GM18498 (cell line): ENCODE data around the gene PRDM16.

Experiments used
- ATAC-seq: cut with Tn5 transposase; IDR thresholded peaks from one replicate; pipeline ENCODE4 v1.9.1; 2021; ENCODE audit warnings: mild to moderate bottlenecking, moderate library complexity; ENCODE audit not compliant: unreplicated experiment

The PRDM16 gene

DNA sequence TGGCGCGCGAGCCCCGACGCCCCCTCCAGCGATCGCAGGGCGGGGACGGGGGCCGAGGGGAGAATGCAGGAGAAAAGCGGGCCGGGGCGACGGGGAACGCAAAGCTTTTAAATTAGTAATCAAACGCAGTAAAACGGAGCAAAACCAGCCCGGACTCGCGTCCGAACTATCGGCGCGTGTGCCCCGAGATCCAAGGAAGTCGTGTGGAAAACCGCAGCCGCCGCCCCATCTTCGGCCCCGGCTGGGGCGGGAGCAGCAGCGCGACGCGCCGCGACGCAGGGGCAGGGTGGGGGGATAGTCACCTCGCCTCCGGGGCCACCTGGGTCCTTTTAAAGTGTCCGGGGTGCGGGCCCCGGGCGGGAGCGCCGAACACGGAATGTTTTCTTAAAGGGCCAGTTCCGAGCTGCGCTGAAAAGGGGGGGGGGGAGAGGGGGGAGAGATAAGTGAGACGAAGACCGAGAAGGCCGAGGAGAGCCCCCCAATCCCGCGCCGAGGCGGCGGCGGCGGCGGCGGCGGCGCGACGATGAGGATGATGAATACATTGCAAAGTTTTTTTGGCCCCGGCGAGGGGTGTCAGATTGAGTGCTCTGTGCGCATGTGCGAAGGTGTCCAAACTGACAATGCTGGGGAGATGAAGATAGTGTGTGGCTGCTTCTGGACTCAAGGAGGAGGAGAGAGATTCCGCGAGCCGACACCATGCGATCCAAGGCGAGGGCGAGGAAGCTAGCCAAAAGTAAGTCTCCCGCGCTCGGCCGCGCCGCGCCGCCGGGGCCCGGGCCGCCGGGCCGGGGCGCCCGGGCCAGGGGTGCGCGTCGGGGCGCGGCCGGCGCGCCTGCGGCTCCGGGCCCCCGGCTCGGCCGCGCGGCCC is at the start of gene PRDM16:
Gene PRDM16 (plus strand): TSS at position 640 of the 868 bp plus-strand sequence. CDS start 57 bp downstream, at position 697.
- no peak for ATAC-seq

DNA sequence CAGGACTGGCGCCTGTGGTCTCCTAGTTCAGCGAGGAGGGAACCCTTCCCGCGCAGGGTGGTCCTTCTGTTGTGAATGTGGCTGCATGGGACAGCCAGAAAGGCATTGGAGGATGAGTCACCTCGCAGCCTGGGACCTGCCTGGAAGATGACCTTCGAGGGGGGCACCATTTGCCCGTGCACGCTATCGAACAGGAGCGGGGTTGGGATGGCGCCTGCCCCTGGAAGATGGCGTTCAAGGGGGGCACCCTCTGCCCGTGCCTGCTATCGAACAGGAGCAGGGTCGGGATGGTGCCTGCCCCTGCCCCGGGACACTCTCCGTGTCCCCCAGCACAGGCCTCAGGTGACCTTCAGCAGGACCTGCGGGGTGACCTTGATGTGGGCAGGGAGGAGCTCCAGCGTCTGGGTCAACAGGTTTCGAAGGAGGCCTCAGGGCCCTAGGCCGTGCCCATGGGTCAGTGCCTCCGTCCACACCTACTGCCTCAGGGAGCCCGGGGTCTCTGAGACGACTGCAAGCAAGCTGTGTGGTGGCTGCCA is 49.4 kb upstream of the PRDM16 start:
- no peak for ATAC-seq

DNA sequence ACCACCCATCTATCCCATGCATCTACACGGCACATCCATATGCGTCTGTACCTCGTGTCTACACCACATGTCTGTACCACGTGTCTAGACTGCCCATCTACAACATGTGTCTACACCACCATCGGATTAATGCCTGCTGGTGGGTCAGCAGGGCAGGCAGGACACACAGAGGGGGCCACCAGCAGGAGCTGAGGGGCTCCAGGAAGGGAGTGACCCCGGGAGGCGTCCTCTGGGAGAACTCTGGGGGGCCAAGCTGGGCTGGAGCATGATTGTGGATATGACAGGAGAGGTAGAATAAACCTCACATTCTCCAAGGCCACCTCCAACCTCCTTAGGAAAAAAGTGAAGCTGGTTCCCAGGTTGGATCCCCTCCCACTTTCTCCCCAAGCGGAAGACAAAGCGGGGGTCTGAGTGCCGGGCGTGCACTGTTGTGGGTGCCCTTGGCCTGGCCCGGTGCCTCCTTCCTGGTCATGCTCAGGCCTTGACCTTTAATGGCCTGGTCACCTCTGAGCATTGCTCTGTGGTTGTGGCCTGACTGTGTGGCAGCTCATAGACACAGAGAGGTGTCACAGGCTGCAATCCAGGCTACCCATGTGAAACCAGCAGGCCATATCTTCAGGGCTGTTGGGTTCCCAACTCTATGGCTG is 48.6 kb upstream of the PRDM16 start:
- no peak for ATAC-seq

DNA sequence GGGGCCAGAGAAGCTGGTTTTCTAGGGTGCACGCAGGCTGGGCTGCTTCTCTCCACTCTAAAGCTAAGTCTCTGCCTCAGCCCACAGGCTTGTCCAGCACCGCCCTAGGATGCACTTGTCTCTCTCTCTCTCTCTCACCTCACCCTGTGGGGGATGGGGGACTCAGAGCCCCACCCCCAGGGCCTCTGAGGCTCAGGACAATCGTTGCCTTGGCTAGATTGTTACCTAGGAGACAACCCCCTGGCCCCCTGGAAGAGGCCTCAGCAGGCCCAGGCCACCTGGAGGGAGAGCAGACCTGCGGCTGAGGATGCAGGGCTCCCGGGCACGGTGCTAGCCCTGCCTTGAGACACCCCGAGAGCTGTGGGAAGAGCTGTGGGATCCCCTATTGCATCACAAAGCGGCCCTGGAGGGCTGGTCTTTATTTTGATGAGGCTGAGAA is 47.8 kb upstream of the PRDM16 start, which contains the start of gene ACTRT2:
Gene ACTRT2 (plus strand): TSS at position 235 of the 439 bp plus-strand sequence. CDS start 220 bp downstream, outside the sequence.
- no peak for ATAC-seq

DNA sequence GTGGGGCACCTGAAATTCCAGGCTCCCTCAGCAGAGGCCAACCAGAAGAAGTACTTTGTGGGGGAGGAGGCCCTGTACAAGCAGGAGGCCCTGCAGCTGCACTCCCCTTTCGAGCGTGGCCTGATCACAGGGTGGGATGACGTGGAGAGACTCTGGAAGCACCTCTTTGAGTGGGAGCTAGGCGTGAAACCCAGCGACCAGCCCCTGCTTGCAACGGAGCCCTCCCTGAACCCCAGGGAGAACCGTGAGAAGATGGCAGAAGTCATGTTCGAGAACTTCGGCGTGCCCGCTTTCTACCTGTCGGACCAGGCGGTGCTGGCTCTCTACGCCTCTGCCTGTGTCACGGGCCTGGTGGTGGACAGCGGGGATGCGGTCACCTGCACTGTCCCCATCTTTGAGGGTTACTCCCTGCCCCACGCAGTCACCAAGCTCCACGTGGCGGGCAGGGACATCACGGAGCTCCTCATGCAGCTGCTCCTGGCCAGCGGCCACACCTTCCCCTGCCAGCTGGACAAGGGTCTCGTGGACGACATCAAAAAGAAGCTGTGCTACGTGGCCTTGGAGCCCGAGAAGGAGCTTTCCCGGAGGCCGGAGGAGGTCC is 47.1 kb upstream of the PRDM16 start:
- ATAC-seq, result no peak

DNA sequence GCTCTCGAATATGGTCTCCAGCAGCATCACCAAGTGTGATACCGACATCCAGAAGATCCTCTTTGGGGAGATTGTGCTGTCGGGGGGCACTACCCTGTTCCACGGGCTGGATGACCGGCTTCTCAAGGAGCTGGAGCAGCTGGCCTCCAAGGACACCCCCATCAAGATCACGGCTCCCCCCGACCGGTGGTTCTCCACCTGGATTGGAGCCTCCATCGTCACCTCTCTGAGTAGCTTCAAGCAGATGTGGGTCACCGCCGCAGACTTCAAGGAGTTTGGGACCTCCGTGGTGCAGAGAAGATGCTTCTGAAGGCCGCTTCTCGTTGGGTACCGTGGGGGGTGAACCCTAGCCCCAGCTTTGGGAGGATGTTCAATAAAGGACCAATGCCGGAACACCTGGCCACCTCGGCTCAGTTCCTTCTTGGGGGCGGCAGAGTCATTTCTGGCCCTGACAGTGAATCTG is 46.5 kb upstream of the PRDM16 start:
- ATAC-seq, result no peak

DNA sequence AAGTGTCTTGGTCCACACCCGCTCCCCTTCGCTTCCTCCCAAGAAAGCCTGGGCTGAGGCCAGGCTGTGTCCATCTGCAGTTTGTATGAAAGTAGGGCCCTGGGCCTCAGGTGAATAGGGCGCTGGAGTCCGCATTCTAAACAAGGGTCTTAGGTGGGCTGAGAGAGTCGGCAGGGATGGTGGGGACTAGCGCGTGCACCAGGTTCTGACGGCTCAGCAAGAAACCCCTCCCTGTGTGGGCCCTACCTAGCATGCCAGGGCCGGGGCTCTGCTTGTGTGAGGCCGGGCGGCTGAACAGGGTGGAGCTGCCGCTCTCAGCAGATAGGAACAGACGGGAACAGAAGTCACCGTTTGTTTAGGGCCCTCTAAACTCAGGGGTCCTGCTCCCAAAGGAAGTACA is 46.0 kb upstream of the PRDM16 start:
- ATAC-seq, result no peak

DNA sequence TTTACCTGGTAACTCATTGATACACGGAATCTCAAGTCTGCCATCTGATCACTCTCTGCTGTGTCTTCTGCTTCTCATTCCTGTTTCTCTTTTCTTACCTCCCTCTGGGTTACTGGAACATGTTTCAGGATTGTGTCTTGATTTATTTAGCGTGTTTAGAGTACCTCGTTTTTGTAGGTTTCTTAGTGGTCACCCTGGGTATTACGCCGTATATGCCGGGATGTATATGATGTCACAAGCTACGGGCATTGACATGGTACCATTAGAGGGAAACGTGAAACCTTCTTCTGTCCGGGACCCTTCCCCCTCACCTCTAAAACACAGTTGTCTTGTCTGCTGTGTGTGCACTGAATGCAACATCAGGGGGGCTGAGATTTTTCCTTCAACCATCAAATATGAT is 45.0 kb upstream of the PRDM16 start:
- no peak for ATAC-seq

DNA sequence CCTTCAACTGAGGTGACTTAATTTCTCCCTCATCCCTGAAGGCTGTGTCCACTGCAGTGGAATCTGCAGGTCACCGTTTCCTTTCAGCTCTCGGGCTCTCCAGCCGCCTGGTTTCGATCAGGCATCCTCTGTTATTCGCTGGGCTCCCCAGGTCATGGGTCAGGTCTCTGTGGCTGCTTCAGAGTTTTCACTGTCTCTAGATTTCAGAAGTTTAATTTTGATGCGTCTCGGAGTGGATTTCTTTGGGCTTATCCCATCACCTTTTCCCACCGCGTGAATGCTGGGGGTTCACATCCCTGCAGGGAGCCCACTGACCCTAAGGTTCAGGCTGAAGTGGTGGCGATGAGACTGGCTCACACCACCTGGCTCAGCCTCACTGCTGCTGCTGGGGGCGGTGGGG is 44.4 kb upstream of the PRDM16 start:
- no peak for ATAC-seq

DNA sequence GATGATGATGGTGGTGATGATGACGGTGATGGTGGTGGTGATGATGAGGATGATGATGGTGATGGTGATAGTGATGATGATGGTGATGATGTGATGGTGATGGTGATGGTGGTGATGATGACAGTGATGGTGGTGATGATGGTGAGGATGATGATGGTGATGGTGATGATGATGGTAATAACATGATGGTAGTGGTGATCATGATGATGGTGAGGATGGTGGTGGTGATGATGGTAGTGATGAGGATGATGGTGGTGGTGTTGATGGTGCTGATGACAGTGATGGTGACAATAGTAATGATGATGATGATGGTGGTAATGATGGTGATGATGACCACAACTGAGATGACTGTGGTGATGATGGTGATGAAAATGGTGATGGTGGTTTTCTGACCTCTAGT is 42.9 kb upstream of the PRDM16 start:
- ATAC-seq, result no peak

DNA sequence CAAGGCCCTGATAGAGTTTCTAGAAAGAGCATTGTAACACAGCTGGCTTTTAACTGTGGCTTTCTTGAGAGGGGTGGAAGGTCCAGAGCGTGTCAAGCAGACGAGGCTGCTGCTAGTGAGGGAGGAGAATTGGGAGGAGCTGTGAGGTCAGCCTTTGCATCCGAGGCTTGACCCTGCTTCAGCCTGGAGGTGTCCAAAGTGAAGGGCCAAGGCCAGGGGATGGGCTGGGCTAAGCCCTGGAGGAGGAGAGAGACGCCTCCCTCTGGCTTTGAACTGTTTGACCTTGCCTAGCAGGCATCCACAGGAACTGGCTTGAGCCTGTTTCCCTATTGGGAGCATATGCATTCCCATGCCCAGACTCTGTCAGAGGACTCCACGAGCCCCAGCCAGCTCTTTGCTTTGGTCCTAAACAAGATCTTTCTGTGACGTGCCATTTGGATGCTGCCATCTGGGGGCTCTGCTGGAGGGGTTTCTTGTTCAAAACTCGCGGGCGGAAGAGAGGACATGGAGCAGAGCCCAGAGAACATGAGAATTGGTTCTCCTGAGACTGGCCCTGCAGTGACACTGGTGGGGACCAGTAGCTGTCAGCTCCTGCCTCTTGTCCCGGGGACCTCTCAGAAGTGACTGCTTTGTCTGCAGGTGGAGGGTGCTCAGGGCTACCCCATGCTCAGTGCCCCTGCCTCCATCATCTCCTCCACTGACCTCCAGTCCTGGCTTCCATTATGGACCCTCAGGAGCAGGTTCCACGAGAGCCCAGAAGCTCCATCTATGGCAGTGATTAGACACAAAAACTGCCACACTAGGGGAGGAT is 42.2 kb upstream of the PRDM16 start:
- no peak for ATAC-seq

DNA sequence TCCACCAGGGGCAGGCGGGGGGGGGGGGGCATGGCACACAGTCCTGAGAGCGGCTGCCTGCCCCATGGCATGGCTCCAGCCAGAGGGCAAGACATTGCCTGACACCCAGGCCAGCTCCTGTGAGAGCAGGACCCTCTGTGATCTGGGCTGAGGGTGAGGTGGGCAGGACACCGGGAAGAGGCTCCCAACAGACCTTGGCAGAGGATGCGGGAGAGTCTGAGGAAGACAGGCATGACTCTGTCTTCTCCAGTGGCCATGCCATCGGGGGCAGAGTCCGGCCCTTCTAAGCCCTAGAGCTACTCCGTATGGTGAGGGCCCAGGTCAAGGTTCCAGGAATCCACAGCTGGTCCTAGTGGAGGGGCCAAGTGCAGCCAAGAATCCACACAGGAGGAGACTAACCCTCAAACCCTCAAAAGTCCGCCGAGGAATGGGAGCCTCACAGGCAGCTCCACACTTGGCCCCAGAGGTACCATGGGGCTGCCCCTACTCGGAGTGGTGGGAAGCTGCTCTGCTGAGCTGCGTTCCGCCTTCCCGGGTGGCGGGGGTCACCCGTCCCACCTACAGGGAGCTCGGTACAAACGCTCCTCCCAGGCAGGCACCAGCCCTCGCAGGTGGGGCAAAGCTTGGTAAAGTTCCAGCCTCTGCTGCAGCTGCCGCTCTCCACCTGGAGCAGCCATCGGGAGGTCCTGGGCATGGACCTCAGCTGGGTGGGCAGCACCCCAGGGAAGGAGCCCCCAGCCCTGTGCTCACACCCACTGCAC is 41.2 kb upstream of the PRDM16 start:
- no peak for ATAC-seq

DNA sequence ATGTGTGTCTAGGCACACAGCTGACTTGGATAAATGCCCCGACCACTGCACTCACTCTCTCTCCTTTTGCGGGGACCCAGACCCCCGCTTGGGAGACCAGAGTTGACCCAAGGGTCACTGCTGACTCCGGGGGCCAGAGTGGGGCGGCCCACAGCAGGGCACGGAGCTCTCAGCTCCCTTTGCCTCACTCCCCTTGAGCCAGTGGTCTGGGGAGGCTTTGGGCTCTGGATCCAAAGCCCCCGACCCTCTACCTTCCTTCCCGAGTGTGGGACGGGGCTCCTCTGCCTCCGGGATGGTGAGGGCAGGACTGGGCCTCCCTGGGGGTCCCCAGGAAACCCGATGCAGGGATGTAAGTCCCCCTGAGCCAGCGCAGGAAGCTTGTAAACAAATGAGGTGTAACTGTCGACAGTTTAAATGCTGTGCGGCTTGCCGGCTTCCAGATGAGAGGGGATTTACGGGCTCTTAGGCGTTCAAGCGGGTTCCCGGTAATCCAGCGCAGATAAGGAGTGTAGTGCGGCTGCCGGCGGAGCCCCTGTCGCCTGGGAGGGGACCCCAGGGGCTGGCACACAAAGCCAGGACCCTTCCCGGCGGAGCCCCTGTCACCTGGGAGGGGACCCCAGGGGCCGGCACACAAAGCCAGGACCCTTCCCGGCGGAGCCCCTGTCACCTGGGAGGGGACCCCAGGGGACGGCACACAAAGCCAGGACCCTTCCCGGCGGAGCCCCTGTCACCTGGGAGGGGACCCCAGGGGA is 40.3 kb upstream of the PRDM16 start:
- no peak for ATAC-seq

DNA sequence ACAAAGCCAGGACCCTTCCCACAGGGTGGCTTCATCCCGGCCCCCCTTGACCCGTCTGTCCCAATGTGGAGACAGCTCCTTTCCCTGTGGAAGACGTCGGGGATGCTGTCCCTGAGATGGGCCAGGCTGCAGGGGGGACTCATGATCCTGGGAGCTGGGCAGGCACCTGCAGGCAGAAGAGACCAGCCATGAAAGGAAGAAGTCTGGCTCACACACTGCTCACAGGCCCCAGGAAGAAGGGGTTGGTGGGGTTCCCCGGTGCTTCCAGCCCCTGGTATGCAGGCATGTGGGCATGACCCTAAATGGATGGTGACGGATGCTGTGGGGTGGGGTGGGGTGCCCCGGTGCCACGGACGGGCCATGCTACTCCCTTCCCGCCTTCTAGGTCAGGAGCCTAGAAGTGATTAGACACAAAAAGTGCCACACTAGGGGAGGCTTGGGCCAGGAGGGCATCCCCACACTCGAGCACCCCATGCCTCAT is 39.5 kb upstream of the PRDM16 start:
- no peak for ATAC-seq

DNA sequence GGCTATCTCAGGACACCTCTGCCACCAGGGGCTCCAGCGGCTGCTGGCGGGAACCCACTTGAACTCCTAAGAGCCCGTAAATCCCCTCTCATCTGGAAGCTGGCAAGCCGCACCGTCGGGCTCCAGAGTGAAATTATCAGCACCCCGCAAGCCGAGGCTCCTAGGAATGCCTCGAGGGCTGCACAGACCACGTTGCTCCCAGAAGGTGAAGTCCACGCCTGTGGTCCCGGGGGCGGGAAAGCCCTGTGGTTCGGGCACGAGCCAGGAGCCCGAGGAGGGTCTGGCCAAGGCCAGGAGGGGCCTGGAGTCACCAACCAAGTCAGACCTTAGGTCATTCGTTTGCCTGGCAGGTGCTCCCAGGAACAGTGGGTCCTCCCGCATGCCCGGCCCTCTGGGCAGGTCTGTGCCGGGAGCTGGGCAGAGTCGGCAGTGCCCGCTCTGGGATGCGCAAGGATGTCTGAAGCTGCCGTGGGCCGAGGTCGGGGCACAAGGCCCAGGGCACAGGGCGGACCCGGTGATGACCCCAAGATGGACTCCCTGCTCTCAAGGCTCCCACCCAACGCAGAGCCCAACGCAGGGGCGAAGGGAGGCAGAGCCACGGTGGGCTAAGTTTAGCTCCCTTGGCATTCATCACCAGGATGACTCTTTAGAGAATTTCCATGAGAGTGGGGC is 38.9 kb upstream of the PRDM16 start:
- ATAC-seq, result no peak

DNA sequence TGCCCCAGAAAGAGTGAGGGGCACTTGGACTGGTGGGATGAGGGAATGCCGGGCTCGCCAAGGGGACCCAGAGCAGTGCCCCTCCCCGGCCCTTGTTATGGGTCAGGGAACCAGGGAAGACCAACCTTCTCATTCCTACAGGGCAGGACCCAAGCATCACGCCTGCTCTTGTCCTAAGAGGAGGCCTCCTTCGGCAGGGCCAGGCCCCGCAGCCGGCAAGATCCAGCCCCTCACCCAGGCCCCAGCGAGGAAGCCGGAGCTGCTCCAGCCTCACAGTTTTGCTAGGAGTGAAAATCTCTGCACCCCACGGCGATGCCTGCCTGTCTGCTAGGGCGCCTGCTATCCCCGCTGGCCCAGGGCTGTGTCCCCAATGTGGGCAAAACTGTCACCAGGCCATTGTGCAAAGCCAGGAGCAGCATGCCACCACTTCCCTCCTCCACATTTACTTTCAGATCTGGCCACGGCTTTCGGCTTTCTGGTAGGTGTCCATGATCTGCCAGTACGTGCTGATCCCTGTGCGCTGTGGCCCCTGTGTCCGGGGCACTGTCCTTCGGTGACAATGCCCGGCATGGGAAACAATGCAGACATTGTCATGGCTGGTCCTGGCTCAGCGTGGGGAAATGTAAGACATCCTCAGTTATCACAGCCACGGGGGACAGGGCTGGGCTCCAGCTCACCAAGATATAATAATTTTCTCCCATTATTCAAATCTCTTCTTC is 38.2 kb upstream of the PRDM16 start:
- ATAC-seq, result no peak

DNA sequence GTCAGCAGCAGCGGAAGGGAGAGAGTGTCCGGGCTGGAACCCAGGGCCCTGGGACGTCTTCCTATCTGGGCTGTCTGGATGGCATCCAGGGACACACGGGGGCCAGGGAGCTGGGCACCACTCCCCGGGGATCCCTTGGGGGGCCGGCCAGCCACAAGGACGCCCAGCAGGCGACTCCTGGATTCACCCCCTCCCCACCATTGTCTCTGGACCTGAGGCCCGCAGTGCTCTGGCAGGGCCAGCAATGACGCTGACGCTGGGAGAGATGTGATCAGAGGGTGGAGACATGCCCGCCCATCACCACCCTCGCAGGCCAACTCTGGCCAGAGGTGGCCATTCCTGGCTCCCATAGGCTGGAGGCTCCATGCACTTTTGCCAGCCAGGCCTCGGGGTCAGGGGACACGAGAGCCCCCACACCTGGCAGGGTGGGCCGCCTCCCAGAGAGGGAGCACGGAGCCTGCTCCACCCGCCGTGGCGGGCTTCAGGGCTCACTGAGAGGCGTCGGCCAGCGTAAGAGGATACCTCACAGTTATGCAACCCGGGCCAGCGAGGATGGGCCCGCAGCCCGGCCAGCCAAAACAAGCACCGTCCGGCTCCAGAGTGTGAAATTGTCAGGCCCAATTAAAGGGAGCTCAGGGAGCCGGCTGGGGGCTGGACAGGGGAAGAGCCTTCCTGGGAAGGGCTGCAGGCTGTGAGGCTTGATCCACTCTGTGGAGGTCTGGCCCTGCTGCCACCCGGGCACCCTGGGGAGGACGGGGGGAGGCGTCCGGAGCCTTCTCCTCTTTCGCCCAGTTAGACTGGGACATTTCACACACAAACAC is 37.4 kb upstream of the PRDM16 start:
- no peak for ATAC-seq
